Measurements from ENCODE around the gene CDH23.

Gene CDH23

DNA sequence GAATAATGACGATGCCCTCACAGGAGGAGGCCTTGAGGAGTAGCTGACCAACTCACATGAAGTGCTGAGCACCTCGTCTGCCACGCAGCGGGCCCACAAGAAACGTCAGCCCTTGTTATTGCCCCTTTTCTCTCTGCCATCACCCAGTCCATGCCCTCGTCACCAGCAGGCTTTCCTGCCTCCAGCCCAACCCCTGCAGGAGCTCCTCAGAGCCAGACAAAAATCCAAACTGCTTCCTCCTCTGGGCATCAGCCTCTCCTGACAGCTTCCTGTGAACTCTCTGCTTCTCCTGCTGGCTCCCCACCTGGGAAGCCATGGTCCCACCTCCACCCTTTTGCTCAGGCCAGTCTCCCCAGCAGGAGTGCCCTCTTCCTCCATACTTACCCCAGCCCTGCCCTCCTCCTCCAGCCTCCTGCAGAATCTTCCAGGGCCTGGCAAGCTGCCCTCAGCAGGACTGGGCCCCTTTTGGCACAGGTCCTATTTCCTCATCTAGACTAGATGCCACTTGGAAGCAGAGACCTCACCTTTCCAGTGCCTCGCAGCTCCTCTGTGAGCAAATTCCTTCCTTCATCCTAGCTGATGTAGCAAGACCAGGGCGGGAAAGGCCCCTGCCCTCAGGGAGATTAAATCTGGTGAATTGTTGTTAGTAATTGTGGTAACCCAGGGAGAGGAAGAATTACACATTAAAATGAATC lies 207.8 kb downstream of the CDH23 start:
- H3K27me3 ChIP-seq (replicated peaks; ENCODE audit: insufficient read depth, low read length): peaks cover 8% of the 10 kb centered on the region; the same call in 1 of the 2 replicates
- no peak overlapping the region for H2AFZ ChIP-seq (ENCODE audit: low read length)
- H3K9me2 ChIP-seq (replicated peaks; ENCODE audit: insufficient read depth, low read length): no peaks in the 10 kb centered on the region
- no peak overlapping the region for H3K4me3 ChIP-seq (ENCODE audit: low read length)
- no peaks in the 10 kb centered on the region for H3K9me3 ChIP-seq (replicated peaks; ENCODE audit: insufficient read depth, low read length)
- H3K79me2 ChIP-seq (ENCODE audit: low read length): no peaks in the 10 kb centered on the region
- TF ChIP-seq EZH2phosphoT487 (IDR thresholded peaks at IDR 0.05; ENCODE audit: low read length) (no peak), EZH2 (optimal IDR thresholded peaks at IDR 0.05; ENCODE audit: low read depth, low read length) (no peak)
- TF ChIP-seq, protein P1, sequence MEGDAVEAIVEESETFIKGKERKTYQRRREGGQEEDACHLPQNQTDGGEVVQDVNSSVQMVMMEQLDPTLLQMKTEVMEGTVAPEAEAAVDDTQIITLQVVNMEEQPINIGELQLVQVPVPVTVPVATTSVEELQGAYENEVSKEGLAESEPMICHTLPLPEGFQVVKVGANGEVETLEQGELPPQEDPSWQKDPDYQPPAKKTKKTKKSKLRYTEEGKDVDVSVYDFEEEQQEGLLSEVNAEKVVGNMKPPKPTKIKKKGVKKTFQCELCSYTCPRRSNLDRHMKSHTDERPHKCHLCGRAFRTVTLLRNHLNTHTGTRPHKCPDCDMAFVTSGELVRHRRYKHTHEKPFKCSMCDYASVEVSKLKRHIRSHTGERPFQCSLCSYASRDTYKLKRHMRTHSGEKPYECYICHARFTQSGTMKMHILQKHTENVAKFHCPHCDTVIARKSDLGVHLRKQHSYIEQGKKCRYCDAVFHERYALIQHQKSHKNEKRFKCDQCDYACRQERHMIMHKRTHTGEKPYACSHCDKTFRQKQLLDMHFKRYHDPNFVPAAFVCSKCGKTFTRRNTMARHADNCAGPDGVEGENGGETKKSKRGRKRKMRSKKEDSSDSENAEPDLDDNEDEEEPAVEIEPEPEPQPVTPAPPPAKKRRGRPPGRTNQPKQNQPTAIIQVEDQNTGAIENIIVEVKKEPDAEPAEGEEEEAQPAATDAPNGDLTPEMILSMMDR (IDR thresholded peaks at IDR 0.05; ENCODE audit: low read length): no peak
- no peaks in the 10 kb centered on the region for H3F3A ChIP-seq (ENCODE audit: insufficient read depth, low read length)
- no peak overlapping the region for H3K9ac ChIP-seq (ENCODE audit: low read length)
- H3K27ac ChIP-seq (ENCODE audit: low read length): no peak overlapping the region
- no peak overlapping the region for H3K4me2 ChIP-seq (ENCODE audit: low read depth, low read length)
- H4K20me1 ChIP-seq (ENCODE audit: insufficient read depth, low read length): no peaks in the 10 kb centered on the region
- no peak for DNase-seq
- no peaks in the 10 kb centered on the region for H3K4me1 ChIP-seq (ENCODE audit: low read length)
- H3K36me3 ChIP-seq (replicated peaks; ENCODE audit: insufficient read depth, low read length): no peaks in the 10 kb centered on the region

DNA sequence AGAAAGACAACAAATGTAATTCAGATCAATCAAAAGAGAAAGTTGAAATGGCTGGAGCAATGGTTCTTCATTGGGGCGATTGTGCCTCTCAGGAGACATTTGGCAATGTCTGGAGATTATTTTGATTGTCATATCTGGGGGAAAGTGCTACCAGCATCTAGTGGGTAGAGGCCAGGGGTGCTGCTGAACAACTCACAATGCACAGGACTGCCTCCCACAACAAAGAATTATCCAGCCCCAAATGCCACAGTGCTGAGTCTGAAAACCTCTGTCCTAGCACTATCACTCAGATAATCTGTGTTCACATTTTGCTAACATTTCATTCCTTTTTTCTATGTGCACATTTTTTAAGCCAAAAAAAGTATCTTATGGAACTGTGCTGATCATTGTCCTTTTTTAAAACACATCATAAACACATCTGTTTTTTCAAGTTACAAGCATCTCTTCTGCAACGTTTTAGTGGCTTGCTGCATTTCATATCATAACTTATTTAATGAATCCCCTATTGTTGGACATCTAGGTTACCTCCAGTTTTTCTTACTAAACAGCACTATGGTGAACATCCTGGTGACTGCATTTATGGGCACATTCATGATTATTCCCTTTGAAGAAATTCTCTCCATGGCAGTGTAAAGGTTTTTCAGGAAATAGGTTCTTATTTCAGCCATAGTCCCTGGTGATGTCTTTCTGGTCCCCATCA lies 208.7 kb downstream of the CDH23 start:
- no peak for DNase-seq
- Histone ChIP-seq H3K27ac (ENCODE audit: low read length) (no peak overlapping the region), H3F3A (ENCODE audit: insufficient read depth, low read length) (no peaks in the 10 kb centered on the region), H3K9me2 (replicated peaks; ENCODE audit: insufficient read depth, low read length) (no peaks in the 10 kb centered on the region), H3K4me2 (ENCODE audit: low read depth, low read length) (no peak overlapping the region), H3K9me3 (replicated peaks; ENCODE audit: insufficient read depth, low read length) (no peaks in the 10 kb centered on the region), H4K20me1 (ENCODE audit: insufficient read depth, low read length) (no peaks in the 10 kb centered on the region), H2AFZ (ENCODE audit: low read length) (no peak overlapping the region), H3K27me3 (replicated peaks; ENCODE audit: insufficient read depth, low read length) (peaks cover 12% of the 10 kb centered on the region), H3K9ac (ENCODE audit: low read length) (no peak overlapping the region), H3K4me1 (ENCODE audit: low read length) (no peaks in the 10 kb centered on the region), H3K79me2 (ENCODE audit: low read length) (no peaks in the 10 kb centered on the region), H3K36me3 (replicated peaks; ENCODE audit: insufficient read depth, low read length) (no peaks in the 10 kb centered on the region), H3K4me3 (ENCODE audit: low read length) (no peak overlapping the region)
- TF ChIP-seq EZH2phosphoT487 (IDR thresholded peaks at IDR 0.05; ENCODE audit: low read length) (no peak), EZH2 (optimal IDR thresholded peaks at IDR 0.05; ENCODE audit: low read depth, low read length) (no peak)
- TF ChIP-seq, protein P1 (IDR thresholded peaks at IDR 0.05; ENCODE audit: low read length): no peak

- Histone ChIP-seq H3F3A (ENCODE audit: insufficient read depth, low read length) (no peaks in the 10 kb centered on the region), H4K20me1 (ENCODE audit: insufficient read depth, low read length) (no peaks in the 10 kb centered on the region), H3K9ac (ENCODE audit: low read length) (no peak overlapping the region), H3K79me2 (ENCODE audit: low read length) (no peaks in the 10 kb centered on the region), H3K27me3 (replicated peaks; ENCODE audit: insufficient read depth, low read length) (peaks cover 16% of the 10 kb centered on the region), H3K9me3 (replicated peaks; ENCODE audit: insufficient read depth, low read length) (no peaks in the 10 kb centered on the region), H3K27ac (ENCODE audit: low read length) (no peak overlapping the region), H2AFZ (ENCODE audit: low read length) (no peak overlapping the region), H3K4me2 (ENCODE audit: low read depth, low read length) (no peak overlapping the region), H3K36me3 (replicated peaks; ENCODE audit: insufficient read depth, low read length) (no peaks in the 10 kb centered on the region), H3K4me3 (ENCODE audit: low read length) (no peak overlapping the region), H3K9me2 (replicated peaks; ENCODE audit: insufficient read depth, low read length) (no peaks in the 10 kb centered on the region), H3K4me1 (ENCODE audit: low read length) (no peaks in the 10 kb centered on the region)
- no peak for DNase-seq
- TF ChIP-seq, protein P1 (IDR thresholded peaks at IDR 0.05; ENCODE audit: low read length): no peak
- TF ChIP-seq EZH2 (optimal IDR thresholded peaks at IDR 0.05; ENCODE audit: low read depth, low read length) (no peak), EZH2phosphoT487 (IDR thresholded peaks at IDR 0.05; ENCODE audit: low read length) (no peak)
Observed at GRCh38 chr10:71606257-71607081, 209.7 kb downstream of the CDH23 start.

Measured in MM.1S (cell line).